ENCODE data around the gene UBAP2L.
A peak's percentile ranks its signal among the peaks of the same experiment; 100 is the strongest.

DNA sequence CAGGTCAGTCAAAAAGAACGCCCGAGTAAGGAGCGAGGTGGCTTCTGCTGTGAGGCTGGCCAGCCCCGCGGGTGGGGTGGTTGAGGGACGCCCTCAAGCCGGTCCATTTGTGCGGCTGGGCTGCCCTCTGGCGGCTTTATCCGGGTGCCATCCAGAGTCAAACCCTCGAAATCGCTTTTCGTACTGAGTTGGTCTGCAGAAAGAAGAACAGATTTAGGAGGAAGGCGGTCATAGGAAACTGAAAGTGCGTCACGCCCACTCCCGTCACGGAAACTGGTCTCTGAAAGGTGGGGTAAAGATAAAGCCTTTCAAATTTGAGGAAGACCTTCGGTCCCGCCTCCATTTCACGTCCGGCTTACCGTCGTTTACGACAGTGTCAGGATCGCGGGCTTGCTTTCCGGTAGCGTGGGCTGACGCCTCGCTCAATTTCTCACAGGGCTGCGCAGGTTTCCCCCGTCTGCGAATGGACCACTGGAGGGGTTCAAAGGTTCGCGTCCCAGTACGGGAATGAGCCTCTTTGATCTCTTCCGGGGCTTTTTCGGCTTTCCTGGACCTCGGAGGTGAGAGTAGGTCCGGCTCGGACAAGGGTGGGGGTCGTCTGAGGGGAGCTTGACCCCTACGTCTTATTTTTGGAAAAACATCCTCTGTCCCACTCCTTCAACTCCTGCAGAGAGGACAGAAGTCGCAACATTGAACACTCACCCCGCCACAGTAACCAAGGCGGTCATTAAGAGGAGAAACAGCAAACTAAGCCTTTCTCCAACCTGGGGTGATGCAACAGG is 51.7 kb downstream of the UBAP2L start, which contains the start of gene HAX1:
- TF ChIP-seq EZH2 (IDR thresholded peaks at IDR 0.05; ENCODE audit: low read length) = no peak
- TF ChIP-seq, protein P1, sequence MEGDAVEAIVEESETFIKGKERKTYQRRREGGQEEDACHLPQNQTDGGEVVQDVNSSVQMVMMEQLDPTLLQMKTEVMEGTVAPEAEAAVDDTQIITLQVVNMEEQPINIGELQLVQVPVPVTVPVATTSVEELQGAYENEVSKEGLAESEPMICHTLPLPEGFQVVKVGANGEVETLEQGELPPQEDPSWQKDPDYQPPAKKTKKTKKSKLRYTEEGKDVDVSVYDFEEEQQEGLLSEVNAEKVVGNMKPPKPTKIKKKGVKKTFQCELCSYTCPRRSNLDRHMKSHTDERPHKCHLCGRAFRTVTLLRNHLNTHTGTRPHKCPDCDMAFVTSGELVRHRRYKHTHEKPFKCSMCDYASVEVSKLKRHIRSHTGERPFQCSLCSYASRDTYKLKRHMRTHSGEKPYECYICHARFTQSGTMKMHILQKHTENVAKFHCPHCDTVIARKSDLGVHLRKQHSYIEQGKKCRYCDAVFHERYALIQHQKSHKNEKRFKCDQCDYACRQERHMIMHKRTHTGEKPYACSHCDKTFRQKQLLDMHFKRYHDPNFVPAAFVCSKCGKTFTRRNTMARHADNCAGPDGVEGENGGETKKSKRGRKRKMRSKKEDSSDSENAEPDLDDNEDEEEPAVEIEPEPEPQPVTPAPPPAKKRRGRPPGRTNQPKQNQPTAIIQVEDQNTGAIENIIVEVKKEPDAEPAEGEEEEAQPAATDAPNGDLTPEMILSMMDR (optimal IDR thresholded peaks at IDR 0.05 in 1 of 3, IDR thresholded peaks at IDR 0.05 in 1 of 3, conservative IDR thresholded peaks at IDR 0.05 in 1 of 3; ENCODE audit: extremely low read depth in 1 of 3, insufficient read depth in 2 of 3, low read length in 3 of 3) = peak; percentile 70 to 81 (median 77)

Measured in keratinocyte (primary cell).